GM18498 (cell line): ENCODE measurements around the gene STARD10.
"Not testable (repeated sequence)": the region's sequence is repeated elsewhere in the genome, so short reads cannot be mapped to it uniquely, and the experiment has no call there.

Source experiments
- ATAC-seq: cut with Tn5 transposase; IDR thresholded peaks from one replicate; pipeline ENCODE4 v1.9.1; 2021; ENCODE audit warnings: mild to moderate bottlenecking, moderate library complexity; ENCODE audit not compliant: unreplicated experiment

Gene STARD10

DNA sequence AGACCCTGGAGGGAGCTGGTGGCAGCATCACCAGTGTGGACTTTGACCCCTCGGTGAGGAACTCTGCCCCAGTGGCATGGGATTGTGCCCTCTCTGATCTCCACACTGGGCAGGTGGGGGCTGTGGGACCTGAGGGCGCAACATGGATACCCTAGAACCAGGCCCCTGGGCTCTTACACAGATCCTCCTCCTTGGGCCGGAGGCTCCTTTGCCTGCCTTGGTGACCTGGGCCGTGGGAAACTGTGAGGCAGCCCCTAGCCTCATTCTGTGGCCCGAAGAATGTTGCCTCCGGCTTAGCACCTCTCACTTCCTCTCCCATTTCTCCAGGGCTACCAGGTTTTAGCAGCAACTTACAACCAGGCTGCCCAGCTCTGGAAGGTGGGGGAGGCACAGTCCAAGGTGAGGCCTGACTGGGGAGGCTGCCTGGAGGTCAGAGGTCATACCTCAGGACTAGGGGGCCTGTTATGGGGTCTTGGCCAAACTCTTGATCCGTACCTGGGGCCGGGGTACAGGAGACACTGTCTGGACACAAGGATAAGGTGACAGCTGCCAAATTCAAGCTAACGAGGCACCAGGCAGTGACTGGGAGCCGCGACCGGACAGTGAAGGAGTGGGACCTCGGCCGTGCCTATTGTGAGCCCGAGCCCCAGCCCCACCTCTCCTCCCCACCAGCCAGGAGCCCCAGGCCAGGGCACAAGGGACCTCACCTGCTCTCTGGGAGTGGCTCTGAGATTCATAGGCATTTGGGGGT lies 32.5 kb upstream of the STARD10 start:
- no peak for ATAC-seq

DNA sequence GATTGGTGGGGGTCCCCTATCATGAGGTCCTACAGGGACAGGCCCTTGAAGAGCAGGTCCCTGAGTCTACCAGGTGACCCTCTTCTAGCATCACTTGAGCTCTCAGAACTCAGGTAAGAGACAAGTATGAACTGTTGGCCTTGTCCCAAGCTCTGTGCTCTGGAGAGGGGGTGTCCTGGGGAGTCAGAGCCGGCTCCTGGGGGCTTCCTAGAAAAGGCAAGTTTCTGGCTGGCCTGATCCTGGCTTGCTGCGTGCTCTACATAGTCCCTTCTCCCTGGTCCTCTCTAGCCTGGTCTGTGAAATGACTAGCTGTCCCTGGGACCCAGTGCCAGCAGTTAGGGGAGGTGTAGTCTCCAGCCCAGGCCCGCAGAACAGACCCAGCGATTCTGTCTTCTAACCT lies 31.8 kb upstream of the STARD10 start:
- ATAC-seq = no peak

GRCh38 chr11:72824811-72825505 lies 31.1 kb upstream of the STARD10 start:
- no peak for ATAC-seq

DNA sequence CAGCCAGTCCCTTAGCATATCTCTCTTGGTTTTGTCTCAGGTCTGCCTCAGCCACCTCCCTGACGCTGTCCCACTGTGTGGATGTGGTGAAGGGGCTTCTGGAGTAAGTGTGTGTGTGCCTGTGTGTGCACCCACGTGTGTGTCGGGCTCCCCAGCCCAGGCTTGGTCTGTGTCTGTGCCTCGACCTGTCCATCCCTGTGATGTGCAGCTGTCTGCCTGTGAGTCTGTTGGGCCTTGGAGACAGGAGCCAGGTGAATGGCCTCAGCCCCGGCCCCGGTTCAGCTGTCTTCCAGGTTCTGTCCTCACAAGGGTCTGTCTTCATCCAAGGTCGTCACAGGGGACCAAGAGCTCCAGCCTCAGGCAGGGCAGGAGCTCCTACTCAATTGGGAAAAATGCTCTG lies 30.2 kb upstream of the STARD10 start:
- ATAC-seq = no peak

GRCh38 chr11:72823105-72823804 lies 29.4 kb upstream of the STARD10 start:
- ATAC-seq = no peak

DNA sequence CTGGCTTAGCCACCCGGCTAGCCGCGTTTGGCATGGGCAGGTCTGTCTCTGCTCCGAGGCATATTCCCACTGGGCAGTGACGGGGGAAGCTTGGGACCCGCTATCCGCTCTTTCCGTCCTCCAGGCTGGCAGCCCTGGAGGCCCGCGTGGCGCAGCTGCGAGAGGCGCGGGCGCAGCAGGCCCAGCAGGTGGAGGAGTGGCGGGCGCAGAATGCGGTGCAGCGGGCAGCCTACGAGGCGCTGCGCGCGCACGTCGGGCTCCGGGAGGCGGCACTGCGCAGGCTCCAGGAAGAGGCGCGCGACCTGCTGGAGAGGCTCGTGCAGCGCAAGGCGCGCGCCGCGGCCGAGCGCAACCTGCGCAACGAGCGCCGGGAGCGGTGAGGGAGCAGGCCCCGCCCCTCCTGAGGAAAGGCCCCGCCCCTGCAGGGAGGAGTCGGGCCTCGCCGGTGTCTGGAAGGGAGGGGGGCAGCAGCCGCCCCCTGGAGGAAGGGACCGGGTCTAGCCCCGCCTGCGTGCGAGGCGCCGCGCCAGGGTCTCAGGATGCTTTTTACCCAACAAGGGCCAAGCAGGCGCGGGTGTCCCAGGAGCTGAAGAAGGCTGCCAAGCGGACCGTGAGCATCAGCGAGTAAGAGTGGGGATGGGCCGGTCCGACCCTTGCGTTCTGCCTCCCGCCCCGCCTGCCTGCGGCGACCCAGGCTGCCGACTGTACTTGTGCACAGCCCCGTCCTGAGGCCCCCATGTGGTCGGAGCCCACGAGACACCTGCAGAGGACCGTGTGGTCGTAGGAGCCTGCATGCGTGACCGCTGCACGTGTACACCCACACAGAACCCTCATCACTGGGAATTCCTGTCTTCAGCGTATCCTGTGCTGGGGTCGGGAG lies 28.3 kb upstream of the STARD10 start:
- ATAC-seq = peak; percentile 49

GRCh38 chr11:72821221-72821919 lies 27.5 kb upstream of the STARD10 start:
- no peak for ATAC-seq

DNA sequence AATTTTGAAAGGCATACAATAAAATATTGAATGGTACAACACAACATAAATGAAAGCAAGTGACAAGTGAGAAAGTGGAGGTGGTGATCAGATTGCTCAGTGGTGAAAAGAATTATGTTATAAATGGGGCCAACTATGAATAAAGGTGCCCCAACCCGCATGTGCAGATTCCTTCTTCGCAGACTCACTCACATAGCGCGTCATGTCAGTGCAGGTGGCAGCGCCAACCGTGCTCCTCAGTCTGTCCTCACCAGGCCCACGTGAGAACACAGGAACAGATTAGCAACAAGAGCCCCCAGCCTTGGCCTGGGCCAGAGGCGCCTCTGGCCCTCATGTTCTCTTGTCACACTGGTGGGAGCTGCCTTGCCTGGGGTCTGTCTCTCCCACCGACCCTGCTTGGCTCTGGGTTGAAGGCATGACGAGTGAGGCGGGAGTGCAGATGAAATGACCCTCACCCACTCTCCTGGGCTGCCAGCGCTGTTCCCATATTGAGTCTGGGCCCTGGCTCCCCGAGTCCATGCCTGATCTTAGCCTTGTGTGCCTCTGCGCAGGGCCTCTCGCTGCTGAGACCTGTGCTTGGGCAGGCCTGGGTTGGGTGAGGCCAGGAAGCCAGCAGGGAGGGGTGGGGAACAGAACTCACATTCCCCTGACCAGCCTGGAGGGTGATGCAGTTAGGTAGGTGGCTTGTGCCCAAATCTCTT lies 26.7 kb upstream of the STARD10 start:
- no peak for ATAC-seq

DNA sequence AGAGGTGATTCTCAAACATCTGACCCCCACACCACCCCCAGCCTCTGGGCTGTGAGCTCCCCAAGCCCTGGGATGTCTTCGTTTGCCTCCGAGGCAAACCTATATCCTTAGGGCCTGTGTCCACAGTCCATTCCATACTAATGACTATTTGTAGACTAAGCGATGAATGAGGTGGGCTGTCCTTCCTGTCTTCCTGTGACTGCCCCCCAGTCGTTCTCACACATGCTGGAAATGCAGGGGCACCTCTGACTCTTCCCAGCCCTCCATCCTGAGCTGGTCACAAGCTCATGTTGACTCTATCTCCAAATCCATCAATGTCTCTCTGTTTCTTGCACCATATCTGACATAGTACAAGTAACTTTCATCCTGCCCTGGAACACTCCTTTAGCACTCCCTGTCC lies 25.1 kb upstream of the STARD10 start:
- ATAC-seq = no peak

- ATAC-seq = no peak
Measured at GRCh38 chr11:72817966-72818365, 24.1 kb upstream of the STARD10 start.

GRCh38 chr11:72816404-72816990 lies 22.6 kb upstream of the STARD10 start:
- no peak for ATAC-seq

DNA sequence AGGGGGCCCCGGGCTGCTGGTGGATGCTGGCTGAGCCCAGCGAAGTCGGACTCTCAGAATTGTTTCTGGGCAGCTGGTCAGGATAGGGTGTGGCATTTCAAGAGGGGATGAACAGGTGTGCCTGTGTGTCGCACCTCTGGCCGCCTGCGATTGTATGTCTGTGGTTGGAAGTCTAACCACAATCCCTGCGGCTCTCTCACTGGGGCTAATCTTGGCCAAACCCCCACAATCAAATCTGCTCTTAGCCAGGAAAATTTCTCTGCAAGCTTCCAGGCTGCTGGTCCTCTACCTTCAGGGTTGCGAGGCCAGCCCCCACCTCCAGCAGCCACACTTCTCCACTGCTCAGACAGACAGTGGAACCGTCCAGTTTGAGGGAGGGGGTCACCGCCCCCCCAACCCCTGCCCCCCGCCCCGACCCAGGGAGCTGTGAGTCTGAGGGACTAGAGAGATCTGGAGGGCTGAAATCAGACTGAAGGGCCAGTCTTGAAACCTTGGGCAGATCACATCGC lies 21.3 kb upstream of the STARD10 start:
- ATAC-seq = no peak

DNA sequence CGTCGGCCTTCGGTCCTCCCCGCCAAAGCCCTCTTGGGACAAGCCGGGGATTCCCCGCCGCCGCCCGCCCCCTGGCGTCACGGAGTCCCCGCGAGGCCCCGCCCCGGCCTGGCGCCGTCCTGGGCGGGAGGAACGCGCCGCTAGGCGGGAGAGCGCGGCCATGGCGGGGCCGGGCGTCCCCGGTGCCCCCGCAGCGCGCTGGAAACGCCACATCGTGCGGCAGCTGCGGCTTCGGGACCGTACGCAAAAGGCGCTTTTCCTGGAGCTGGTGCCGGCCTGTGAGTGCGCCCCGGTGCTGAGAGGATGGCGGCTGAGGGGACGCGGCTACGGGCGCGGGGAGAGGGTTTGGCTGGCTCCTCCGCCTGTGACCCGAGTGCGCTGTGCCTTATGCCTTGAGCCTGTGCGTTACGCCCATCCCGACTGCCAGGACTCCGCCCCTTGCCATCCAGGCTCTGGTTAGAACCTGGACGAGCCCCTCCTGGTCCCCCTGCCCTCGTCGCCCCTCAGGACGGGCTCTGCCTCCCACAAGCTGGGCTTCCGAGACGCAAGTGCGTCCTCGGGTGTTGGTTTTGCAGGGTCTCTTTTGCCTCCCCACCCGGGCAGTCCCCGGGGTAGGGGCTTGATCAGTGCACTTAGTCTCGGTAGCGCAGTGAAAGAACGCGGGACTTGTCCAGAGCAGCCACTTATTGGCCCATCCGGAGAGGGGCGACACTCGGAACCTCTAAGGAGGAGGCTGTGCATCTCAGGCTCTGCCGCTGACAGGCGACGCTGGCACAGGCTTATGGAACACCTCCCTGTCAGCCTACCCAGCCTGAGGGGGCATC lies 20.7 kb upstream of the STARD10 start, which contains the start of gene ATG16L2:
TSS of gene ATG16L2 (plus strand) at position 126 of the 824 bp plus-strand sequence. CDS start at position 161, 35 bp downstream.
- ATAC-seq = peak; percentile 71

DNA sequence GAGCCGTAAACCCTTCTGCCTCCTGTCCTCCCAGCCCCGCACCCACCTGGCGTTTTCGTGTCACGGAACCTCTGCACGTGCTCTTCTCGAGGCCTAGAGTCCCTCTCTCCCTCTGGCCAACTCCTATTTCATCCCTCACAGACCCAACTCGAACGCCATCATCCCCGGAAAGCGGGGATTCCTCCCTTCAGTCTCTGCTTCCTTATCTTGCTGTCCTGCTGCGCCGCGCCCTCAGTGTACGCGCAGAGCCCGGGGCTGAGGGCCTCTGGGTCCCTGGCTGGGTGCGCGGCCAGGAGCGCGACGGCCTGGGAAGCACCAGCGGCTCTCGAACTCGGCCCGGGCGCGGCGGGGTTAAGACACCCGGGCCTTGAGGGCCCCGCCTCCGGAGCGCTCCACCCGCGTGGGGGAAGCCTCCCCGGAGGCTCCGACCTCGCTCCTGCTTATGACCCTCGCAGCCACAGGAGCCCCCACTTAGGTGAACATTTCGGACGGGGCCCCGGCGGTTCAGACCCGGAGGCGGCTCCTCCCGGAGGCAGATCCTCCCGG lies 20.0 kb upstream of the STARD10 start:
- ATAC-seq = peak; percentile 59

- no peak for ATAC-seq
Measured at GRCh38 chr11:72812967-72813739, 19.3 kb upstream of the STARD10 start.

DNA sequence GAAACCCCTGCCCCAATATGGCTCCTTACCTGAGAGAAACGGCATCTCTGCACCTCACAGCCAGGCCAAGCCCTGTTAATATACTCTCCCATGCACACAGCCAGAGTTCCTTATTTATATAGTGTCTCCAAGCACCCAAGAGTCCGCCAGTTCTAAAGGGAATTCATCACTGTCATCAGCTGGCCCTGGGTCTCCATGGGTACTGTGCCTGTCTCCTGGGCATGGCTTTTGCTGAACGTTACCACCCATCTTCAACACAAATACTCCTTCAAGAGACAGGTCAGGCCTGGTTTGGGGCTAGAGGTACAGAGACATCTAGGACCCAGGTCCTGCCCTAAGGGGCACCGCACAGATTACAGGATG lies 18.7 kb upstream of the STARD10 start:
- ATAC-seq = no peak

GRCh38 chr11:72811686-72812085 lies 17.8 kb upstream of the STARD10 start:
- ATAC-seq = not testable (repeated sequence)
